GM19324 (cell line): ENCODE measurements around the gene TMIE.

ENCODE experiments used
- ATAC-seq: cut with Tn5 transposase; IDR thresholded peaks from one replicate; pipeline ENCODE4 v1.9.1; 2021; ENCODE audit warnings: mild to moderate bottlenecking, moderate library complexity; ENCODE audit not compliant: unreplicated experiment, low FRiP score

TMIE gene

DNA sequence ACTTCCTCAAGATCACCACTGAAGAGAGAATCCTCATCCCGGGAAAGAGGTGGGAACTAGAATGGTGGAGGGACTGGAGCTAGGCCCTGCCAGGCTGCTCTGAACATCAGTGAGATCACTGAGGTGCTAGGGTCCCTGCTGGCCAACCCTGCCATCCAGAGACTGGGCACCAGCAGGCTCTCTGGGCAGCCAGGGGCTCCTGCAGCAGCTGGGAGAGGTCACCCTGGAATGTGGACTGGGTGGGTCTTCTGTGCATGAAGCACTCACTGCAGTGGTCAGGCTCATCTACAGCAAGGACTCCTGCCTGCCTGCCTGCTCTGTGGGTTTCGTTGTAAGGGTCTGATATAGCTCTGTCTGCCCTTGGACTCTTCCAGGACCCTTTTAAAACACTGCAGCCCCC, 32.6 kb upstream of the TMIE start:
- ATAC-seq, result no peak

DNA sequence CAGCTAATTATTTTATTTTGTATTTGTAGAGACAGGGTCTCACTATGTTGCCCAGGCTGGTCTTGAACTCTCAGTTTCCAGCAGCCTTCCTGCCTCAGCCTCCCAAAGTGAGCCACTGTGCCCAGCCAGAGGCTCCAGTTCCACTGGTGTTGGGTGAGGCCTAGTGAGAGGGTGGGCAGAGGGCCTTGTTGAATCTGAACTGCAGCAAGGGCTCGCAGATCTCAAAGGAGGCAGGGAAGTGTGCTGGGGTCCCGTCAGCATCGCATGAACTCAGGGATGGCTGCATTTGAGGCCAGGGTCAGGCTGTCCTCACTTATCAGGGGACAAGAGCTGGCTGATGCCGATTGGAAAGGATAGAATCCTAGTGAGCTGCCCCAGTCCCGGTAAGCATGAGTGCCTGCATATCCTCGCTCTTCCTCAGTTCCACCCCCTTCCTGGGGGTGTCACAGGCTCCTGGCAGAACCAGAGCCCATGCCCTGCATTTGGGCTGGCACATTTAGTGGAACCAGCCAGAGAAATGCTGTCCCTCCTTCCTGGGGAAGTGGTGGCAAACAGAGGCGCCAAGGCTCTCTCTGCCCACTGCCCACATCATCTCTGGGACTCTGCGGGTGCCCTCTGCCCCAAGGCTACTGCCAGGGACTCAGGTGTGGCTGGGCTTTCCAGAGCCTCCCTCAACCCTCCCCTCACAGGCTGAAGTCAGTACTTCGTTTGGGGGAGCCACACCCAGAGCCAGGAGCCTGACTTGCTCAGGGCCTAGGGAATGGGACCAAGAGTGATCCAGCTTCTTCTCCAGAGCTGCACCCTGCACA, 31.8 kb upstream of the TMIE start:
- ATAC-seq, result no peak

DNA sequence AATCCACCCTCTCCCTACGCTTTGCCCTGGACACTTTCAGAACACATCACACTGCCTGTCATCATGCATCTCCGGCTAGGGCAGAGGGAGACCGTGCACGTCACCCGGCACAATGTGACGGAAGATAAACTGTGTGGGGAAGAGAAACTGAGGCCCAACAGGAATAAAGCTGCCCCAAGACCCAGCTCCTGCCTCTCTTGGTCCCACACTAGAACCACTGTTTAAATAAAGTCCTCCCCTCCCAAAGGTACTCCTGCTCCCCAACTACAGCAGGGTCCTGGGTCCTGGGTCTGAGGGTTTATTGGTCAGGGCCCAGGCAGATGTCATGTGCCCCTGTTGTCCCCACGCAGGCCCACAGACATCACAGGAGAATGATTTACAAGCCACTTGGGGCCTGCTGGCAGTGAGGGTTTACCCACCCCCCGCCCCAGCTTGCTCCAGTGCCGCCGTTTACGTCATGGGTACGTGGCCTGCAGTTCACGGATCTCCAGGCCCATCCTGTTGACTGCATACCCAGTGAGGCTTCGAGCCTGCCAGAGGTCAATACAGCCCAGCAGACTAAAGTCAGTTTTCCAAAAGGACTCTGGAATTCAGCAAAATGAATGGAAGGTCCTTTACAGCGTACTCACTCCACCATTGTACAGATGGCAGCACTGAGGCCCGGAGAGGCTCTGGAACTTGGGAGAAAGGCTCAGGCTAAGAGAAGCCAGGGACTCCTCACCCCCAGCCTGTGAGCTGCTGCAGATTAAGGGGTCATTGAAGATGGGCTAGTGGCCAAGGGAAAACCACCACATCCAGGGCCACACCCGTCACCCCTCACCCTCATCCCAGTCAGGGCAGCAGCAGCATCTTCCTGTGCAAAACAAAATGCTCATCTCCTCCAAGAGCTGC, 30.9 kb upstream of the TMIE start:
- ATAC-seq, result no peak

DNA sequence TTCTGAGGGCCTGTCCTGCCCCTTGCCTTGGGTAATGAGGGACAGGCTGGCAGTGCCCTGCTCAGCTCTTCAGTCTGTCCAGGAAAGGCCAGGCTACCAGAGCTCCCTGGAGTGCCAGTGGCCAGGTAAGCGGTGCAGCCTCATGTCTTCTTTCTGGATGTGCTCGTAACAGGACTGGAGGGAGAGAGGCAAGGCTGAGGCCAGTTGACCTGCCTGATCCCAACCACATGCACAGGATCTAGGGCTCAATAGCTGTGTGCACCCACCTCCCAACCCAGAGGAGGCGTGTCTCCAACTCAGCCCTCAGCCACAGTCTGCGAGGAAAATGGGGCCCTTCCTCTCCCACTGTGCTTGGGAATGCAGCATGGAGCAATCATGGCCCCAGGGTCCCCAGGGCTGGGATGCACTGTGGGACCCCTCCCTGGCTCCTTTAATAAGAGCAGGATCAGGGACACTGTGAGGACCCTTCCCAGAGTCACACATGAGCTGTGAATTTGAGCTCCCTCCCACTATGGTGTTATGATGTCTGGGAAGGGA, 30.2 kb upstream of the TMIE start:
- no peak for ATAC-seq

DNA sequence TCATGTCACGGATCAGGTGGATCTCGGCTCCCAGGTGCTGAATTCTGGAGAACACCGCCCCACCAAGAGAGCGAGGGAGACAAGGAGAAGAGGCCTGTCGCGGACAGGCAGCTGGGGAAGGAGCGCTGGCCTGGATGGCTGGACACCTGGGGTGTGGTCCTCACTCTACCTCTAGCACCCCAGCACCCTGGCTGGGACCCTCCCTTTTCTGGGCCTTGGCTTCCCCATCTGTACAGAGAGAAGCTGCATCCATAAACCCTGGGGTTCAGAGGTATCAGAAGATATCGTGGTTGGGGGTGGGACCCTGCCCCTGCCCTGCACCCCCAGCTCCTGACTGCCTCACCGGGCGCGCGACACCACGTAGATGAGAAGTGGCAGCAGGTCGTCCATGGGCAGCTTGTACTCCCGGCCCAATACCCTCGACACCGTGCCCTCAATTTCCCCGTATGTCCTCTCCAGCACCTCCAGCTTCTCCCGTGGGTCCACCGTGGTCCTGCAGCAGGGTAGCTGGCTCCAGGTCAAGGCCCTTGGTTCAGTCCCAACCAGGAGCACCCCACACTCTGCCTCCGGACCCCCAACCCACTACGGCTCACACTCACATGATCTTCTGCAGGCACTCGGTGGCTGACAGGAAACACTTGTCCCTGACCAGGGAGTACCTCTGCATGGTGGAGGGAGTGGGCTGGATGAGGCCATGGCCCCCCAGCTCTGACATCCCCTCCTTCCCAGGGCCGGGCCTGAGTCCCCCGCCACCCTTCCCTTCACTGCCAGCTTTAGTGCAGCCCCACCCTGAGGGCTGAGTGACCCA, 29.4 kb upstream of the TMIE start:
- no peak for ATAC-seq

DNA sequence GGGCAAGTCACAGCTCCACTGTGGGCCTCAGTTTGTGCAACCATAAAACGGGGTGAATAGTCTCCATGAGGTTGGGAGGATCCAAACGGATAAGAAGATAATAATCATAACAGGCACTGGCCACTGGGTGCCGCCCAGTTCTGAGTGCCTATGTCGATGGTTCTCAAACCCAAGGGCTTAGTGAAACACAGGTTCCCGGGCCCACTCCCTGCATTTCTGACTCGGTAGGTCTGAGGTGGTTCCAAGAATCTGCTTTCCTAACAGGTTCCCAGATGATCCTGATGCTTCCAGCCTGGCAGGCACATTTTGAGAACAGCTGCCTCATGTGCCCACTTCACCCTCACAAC, 28.9 kb upstream of the TMIE start:
- ATAC-seq, result no peak

DNA sequence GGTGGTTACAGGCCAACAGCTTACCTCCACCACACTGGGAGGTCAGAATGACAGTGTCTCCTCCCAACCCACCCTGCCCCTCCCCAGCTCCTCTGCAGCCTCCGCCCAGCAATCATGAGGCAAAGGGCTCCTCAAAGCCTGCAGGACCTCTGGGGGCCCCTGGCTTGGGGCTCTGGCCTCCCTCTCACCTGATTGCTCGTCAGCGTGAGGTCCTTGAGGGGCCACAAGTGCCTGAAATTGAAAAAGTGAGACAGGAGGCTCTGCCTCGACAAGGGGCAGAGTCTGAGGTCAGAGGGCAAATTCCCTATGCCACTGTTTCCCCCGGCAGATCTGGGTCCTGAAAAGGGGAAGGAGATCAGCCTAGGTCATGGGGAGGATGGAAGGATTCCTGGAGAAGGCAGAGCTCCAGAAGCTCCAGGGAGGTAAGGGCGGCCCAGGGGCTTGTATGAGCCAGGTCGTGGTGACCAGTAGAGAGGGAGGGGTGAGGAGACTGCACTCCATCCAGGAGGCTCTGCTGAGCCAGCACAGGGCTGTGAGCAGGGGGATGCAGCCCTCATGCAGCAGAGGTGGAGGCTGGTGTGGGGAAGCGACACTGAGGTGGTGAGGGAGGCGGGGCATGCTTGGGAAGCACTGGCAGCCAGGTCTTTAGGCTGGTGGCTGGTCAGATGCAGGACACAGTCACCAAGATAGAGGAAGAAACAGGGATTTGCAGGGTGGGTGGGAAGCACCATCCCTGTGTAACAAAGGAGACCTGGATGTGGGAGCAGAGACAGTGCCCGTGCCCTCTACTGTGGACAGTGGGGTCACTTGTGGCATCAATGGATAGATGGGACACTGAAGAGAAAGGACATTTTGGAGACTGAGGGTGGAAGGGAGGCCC, 27.8 kb upstream of the TMIE start:
- no peak for ATAC-seq

DNA sequence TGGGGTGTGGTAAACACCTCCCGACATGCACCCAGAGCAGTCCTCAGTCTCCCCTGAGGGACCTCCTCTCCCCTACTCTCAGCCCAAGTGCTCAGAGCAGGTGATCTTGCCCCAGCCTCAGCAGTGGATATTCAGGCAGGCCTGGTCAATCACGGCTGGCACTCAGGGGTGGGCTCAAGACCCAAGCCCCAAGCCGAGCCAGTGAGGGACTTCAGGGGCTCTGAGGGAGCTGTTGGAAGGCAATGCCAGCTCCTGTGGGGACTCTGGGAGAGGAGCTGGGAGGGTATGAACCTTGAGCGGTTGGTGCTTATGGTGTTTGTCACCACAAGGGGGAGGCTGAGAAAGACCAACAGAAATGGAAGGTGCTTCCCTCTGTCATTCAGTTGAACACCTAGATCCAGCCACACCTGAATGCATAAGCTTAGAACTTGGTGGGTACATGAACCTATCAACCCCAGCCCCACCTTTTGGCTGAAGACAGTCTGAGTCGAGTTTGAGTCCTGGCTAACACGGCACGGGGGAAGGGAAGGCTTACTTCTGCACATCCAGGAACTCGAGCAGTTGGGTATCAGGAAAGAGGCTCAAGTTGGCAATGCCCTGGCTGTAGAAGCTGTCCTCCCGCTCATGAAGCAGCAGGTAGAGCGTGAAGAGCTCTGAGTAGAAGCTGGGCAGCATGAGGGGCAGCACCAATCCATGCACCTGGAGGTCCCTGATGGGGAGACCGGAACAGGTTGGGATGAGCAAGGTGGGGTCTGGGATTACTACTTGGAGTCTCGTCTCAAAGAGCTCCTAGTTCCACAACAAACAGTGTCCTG, 27.0 kb upstream of the TMIE start:
- ATAC-seq, result no peak

DNA sequence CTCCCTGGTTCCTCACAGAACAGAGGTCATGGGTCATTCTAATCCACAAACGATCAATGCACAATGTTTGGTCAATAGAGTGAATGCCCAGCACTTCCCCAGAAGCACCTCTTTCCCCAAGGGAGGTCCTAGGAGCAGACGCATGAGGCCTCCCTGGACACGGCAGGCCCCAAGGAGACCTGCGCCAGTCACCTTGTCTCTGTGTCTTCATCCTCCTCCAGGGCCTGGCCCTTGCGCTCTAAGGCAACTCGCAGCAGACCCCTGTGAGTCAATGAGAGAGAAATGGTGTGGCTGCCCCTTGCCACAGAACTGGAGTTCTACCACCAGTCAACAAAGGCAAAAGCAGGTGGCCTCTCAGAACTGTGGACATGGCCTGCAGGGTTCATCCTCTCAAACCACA, 25.8 kb upstream of the TMIE start:
- no peak for ATAC-seq

DNA sequence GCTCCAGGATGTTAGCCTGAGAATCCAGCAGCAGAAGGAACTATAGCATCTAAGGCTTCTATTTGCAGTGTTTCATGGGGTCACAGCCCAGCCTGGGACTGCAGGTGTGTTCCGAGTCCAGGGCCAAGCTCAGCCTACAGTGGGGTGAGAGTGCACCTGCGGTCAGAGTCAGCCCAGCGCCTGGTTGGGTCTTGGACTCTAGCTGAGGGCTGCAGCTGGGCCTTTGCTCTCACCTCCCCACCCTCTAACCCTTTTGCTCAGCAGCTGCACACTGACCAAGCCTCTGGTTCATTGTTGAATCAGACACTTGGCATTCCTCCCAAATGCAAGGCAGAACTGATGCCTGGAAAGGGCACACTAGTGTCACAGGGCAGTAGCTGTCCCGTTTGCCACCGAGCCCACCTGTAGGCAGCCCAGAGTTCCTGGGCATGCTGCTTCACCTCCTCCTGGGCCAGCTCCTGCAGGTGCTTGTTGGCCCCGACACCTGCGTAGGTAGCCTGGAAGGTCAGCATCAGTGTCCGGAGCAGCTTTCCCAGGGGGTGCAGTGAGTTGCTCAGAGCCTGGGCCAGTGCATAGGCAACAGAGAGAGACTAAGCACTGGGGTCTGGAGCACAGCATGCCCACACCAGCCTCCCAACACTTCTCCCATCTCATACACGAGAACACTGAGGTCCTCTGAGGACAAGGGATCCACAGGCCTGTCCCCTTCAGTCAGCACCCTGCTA, 25.2 kb upstream of the TMIE start:
- ATAC-seq, result no peak

DNA sequence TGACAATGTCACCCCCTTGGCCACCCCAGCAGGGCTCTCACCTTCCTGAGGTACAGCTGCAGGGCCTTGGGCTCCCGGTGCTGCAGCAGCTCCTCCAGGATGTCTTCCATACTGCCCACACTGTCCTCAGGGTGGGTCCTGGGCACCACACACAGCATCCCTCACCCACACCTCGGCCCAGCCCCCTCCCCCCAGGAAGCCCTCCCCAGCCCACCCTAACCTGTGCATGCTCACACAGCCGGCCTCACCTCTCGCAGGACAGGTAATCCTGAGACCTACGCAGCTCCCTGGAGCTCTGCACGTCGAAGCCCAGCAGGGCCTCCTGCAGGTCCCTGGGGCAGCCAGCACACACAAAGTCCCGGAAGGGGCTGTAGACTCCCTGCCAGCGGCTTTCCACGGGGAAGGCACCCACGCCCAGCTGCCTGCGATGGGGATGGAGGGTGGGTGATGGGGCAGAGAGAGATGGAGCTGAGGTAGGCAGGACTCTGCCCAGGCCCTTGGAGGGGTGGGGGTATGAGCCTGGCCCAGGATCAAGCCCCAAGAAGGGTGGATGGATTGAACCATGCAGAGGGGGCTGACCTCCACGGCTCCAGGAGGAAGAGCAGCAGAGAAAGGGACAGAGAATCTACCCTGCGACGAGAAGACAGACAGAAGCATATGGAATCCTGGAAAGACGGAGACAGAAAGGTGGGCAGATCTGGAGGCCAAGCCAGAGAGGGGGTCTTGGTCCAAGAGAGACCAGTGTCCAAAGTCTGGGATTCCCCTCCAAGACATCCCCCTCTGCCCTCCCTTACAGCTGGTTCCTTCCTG, 24.4 kb upstream of the TMIE start:
- ATAC-seq, result no peak

DNA sequence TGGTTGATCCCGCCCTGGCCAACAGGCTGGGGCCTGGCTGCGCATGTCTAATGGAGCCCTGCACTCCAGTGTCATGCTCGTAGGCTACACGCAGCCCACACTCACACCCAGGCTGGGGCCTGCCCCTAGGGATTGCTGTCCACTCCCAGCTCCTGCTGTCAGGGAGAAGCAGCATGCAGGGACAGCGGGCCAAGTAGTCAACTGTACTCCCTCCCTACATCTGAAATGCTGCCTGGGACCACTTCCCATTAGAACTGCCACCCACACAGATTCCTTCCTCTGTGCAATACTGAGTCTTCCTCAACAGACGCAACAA, 23.8 kb upstream of the TMIE start:
- ATAC-seq, result no peak

DNA sequence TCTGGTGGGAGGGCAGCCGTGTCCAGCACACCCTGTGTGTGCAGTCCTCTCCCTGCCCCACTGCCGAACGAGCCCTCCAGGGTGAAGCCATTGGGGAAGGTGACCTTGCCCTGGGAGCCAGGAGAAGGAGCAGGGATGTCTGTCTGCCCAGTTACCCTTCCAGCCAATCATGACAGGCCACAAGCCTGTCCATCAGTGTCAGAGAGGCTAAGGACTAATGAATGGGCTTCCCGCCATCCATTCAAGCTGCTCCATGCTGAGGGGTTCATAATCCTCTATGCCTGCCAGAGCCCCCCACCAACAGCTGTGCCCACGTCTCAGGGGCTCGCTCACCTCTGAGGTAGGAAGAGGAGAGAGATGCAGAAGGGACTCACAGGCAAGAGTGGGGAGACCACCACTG, 22.9 kb upstream of the TMIE start:
- ATAC-seq, result no peak

DNA sequence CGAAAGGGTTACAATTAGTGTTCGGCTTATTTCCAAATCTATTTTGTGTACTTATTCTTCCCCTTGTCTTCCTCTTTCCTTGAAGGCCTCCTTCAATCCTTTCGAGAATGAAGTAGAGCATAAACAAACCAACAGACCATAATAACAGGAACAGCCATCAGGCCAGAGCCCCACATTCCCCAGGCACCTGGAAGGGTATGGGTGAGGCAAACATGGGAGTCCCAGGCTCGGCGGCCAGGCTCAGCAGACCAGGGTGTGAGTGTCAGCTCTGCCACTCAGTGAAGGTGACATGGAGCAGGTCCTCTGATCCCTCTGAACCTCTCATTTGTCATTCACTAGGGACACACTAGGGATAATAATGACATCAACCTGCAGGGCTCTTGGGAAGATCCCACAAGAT, 21.5 kb upstream of the TMIE start:
- no peak for ATAC-seq

DNA sequence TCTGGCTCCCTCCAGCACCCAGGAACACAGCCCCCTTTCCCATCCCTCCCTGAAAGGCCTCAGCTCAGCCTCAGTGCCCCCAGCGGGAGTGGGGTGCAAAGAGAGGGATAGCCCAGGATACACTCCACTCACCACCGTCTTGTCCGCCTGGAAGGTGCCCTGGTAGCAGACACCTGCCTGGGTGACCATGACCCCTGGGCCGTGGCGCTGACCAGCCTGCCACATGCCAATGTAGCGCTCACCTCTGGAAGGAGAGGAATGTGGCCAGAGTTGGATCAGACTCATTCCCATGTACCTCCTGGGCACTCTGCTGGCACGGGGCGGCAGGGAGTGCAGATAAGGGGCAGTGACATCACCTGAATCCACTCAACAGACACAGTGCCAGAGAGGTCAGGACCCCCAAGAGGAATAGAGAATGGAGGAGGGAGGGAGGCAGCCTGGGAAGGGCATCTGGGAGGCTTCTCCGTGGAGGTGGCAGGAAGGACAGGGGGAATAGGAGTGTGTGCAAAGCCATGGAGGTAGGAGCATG, 20.8 kb upstream of the TMIE start:
- no peak for ATAC-seq

DNA sequence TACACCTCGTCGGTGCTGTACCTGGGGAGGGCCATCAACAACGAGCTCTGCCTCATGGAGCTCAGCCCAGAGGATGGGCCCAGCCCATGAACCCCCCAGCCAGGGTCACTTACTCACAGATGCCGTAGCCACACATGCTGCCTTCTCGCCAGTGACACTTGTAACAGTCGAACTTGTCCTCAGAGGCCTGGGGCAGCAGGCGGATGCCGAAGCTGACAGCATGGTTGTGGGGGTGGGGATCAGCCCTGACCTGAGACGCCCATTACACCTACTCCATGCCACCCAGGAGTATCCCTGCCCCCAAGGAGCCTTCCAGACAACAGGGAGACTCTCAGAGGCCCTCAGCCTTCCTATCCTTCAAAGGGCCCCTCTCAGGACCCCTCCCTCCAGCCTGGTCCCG, 19.8 kb upstream of the TMIE start:
- ATAC-seq, result no peak

DNA sequence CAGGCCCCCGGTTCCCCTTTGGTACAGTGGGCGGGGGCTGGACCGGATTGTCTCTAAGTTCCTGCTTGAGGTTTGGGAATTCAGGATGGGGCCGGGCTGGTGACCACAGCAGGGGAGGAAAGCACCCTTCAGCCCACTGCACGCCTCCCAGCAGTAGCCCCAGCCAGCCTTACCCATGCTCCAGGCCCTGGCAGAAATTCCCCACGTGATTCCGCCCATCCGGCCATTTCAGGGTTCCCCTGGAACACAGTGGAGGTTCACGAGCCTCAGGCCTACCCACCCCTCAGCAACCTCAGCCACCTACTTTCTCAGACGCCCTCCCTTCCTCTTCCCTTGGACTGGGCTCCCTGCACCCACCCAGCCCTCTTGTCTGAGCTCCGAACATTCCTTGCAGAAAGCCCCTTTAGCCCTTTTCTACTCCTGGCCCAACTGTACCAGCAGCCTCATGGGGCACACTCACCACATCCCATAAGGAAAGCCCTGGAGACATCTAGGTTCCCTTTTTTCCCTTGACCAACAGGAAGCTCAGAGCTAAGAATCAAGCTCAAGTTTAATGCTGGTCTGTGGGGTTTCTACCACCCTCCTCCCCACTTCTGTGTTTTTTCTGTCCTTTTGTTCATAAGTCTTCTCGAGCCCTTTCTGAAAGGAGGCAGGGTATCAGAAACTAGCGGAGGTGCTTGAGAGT, 19.2 kb upstream of the TMIE start:
- no peak for ATAC-seq
